AG09319 (cell line): ENCODE data around the gene WDFY4.

ENCODE experiments used
- DNase-seq: peaks from one replicate; pipeline ENCODE4 v3.0.0-alpha.2; 2010; ENCODE audit warnings: low read depth; ENCODE audit errors: extremely low read depth
- TF ChIP-seq, protein P1 (sequence below): IDR thresholded peaks from 2 replicates; pipeline ENCODE4 v1.5.1; 2011; ENCODE audit warnings: low read depth, mild to moderate bottlenecking, inconsistent platforms, low read length, moderate library complexity

The WDFY4 gene

GRCh38 chr10:48856855-48857254, 172.2 kb downstream of the WDFY4 start:
- TF ChIP-seq, protein P1, sequence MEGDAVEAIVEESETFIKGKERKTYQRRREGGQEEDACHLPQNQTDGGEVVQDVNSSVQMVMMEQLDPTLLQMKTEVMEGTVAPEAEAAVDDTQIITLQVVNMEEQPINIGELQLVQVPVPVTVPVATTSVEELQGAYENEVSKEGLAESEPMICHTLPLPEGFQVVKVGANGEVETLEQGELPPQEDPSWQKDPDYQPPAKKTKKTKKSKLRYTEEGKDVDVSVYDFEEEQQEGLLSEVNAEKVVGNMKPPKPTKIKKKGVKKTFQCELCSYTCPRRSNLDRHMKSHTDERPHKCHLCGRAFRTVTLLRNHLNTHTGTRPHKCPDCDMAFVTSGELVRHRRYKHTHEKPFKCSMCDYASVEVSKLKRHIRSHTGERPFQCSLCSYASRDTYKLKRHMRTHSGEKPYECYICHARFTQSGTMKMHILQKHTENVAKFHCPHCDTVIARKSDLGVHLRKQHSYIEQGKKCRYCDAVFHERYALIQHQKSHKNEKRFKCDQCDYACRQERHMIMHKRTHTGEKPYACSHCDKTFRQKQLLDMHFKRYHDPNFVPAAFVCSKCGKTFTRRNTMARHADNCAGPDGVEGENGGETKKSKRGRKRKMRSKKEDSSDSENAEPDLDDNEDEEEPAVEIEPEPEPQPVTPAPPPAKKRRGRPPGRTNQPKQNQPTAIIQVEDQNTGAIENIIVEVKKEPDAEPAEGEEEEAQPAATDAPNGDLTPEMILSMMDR, result no peak
- DNase-seq, result no peak

DNA sequence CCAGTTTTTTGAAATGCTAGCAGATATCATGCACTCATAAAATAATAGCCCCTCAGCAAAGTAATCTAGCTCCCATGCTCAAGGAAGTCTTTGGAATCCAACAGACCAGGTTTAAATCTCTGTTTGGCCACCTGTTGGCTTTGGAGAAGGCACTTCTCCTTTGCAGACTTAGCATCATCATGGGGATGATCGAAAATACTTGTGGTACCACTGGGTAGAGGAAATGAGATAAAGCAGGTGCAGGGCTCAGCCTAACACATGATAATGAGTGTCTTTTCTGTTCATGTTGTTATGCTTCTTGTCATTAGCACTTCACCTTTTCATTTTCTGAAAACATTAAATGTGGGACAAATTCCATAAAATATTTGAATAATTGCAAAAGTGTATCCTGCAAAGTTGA, 187.6 kb downstream of the WDFY4 start:
- no peak for DNase-seq
- TF ChIP-seq, protein P1, result no peak

DNA sequence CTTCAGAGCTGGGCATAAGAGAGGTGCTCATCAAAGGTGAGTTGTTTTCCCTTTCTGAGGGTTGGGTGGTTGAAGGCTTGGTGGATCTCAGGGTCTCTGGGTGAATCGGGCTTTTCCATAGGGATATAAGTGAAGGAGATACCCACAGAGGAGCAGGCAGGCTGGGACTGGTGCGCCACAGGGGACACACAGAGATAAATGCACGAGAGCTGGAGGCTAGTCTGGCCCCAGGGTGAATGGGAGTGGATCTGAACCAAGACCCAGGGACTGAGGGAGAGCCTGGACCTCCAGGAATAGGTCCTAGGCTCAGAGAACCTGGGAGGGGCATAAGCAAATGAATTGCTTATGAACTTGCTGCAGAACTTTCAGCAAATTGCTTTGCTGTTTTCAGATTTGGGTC, 193.4 kb downstream of the WDFY4 start:
- TF ChIP-seq, protein P1, result no peak
- DNase-seq, result no peak

DNA sequence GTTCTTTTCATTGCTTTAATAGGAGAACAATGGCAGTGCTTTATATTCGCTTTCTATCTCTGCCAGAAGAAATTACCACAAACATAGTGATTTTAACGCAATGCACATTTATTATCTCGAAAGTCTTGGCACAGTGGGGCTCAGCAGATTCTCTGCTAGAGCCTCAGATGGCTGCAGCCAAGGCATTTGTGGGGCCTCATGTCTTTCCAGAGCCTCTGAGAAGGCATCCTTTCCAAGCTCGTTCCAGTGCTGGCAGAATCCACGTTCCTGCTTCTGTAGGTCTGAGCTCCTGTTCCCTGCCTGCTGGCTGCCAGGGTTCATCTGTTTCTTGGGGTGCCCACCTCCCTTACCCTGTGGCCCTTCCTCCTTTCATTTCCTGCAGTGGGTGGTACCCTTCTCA, 194.8 kb downstream of the WDFY4 start:
- no peak for DNase-seq
- TF ChIP-seq, protein P1, result no peak

DNA sequence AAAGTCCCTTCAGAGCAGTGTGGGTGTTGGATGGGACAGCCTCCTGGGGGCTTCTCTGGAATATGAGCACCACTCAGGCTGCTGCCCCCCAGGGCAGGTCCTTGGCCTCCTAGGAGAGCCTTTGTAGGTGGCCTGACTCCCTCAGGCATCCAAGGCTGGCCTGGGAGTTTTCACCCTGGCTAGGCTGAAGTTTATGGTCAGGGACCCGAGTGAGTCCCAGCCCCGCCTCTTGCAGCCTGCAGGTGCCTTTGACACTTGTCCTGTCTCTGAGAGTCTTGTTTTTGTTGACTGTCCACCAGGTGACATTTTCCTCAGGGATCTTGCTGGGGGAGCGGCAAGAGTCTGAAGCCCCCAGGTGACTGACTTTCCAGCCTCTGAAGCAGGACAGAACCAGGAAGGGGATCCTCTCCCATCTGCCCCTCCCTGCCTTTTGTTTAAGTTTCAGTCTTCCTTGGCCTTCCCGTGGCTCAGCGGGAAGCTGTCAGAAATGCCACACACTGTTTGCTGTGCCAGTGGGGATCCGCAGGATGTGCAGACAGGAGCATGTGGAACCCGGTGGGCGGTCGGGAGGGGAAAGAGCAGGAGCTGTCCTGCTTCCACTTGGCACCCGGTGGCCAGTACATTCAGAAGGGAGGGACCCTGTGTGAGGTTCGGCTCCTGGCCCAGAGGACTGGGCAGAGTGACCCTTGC, 195.5 kb downstream of the WDFY4 start:
- no peak for DNase-seq
- TF ChIP-seq, protein P1, result no peak

DNA sequence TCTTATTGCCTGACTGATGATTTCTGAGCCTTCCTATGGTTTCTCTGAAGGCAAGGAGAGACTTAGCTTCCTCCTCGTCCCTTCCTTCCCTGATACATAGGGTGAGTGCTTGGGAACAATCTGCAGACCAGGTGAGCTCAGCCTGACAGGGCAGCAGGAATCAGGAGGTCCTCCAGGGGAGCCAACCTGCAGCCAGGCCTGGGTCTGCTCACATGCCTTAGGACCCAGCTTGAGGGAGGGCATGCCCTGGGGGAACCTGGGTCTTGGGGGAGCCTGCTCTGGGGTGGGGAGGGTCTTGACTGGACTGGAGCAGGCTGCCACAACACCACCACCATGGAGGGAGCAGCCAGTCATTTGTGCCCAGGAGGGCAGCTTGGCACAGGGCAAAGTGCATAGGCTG, 197.3 kb downstream of the WDFY4 start:
- TF ChIP-seq, protein P1, result no peak
- no peak for DNase-seq

DNA sequence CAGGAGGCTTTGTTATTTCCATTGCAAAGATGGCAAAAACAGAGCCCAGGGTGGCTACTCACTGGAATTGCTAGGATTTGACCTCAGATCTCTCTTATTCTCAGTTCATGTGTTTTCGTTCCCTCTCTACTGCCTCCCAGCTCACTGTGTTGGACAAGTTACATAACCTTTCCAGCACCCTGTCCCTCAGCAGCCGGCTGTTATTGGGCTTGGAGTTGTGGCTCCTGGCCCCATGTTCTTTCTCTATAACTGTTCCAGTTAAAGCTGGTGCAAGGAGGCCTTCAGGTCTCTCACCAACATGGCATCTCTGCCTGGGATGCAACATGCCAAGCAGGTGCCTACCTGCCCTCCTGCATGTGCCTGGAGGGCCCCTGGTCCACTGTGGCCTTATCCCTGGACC, 198.2 kb downstream of the WDFY4 start:
- TF ChIP-seq, protein P1, result no peak
- no peak for DNase-seq
